Type B pancreatic cell (in vitro differentiated cells): Measurements from ENCODE around the gene DOP1B. TPM values are rescaled to one million over a fixed set of nuclear protein-coding genes. Genes with fewer than 3 reads are reported as not detected.

Source experiments
- DNase-seq: peaks from one replicate; pipeline ENCODE4 v3.0.0; 2021; ENCODE audit warnings: mixed read lengths; ENCODE audit not compliant: unreplicated experiment; ENCODE audit errors: extremely low spot score
- H3K27ac Mint-ChIP-seq: 2 replicates; pipeline ENCODE4 v1.8.0; 2021; ENCODE audit warnings: mild to moderate bottlenecking, mixed read lengths
- H3K27me3 Mint-ChIP-seq: 2 replicates; pipeline ENCODE4 v1.8.0; 2021; ENCODE audit warnings: mixed read lengths
- H3K36me3 Mint-ChIP-seq: 2 replicates; pipeline ENCODE4 v1.8.0; 2021; ENCODE audit warnings: mixed read lengths
- H3K4me1 Mint-ChIP-seq: one replicate; pipeline ENCODE4 v1.8.0; 2021; ENCODE audit warnings: mixed read lengths; ENCODE audit not compliant: unreplicated experiment
- H3K4me3 Mint-ChIP-seq: 2 replicates; pipeline ENCODE4 v1.8.0; 2021; ENCODE audit warnings: mild to moderate bottlenecking, mixed read lengths
- H3K9me3 Mint-ChIP-seq: 2 replicates; pipeline ENCODE4 v1.8.0; 2021; ENCODE audit warnings: mixed read lengths
- CTCF ChIP-seq: fragments of 200-600 bp; sonication (generic); conservative IDR thresholded peaks from 2 replicates; pipeline ENCODE4 v1.5.0; 2021; ENCODE audit warnings: antibody characterized with exemption, mild to moderate bottlenecking
- total RNA-seq: library from RNA; stranded (reverse); gene quantifications from 2 replicates; pipeline ENCODE4 v1.2.1, GENCODE V29; 2021; ENCODE audit warnings: low replicate concordance

DOP1B gene
- total RNA-seq, 1 donor from 2014 or later: 26.5 TPM

GRCh38 chr21:36179145-36179544 lies 22.5 kb downstream of the DOP1B start:
- H3K4me3 Mint-ChIP-seq: no peak overlapping the region
- H3K27me3 Mint-ChIP-seq: no peaks in the 10 kb centered on the region
- TF ChIP-seq CTCF: no peak
- peaks cover 5% of the 10 kb centered on the region for H3K36me3 Mint-ChIP-seq
- DNase-seq: no peak
- H3K4me1 Mint-ChIP-seq: no peaks in the 10 kb centered on the region
- H3K9me3 Mint-ChIP-seq: no peaks in the 10 kb centered on the region
- no peak overlapping the region for H3K27ac Mint-ChIP-seq

GRCh38 chr21:36180963-36181362 lies 24.3 kb downstream of the DOP1B start:
- no peaks in the 10 kb centered on the region for H3K9me3 Mint-ChIP-seq
- no peak for DNase-seq
- H3K36me3 Mint-ChIP-seq: peaks cover 5% of the 10 kb centered on the region
- TF ChIP-seq CTCF: no peak
- no peak overlapping the region for H3K27ac Mint-ChIP-seq
- no peaks in the 10 kb centered on the region for H3K4me1 Mint-ChIP-seq
- no peak overlapping the region for H3K4me3 Mint-ChIP-seq
- H3K27me3 Mint-ChIP-seq: no peaks in the 10 kb centered on the region

- DNase-seq: no peak
- Mint-ChIP-seq H3K27ac (no peak overlapping the region), H3K4me3 (no peak overlapping the region), H3K36me3 (peaks cover 9% of the 10 kb centered on the region), H3K9me3 (no peaks in the 10 kb centered on the region), H3K4me1 (peaks cover 9% of the 10 kb centered on the region), H3K27me3 (no peaks in the 10 kb centered on the region)
- TF ChIP-seq CTCF: no peak
Observed at GRCh38 chr21:36183144-36183795, 26.6 kb downstream of the DOP1B start.

GRCh38 chr21:36184545-36184944 lies 27.9 kb downstream of the DOP1B start:
- peaks cover 4% of the 10 kb centered on the region for H3K36me3 Mint-ChIP-seq
- no peak overlapping the region for H3K27ac Mint-ChIP-seq
- no peak overlapping the region for H3K4me3 Mint-ChIP-seq
- TF ChIP-seq CTCF: no peak
- H3K27me3 Mint-ChIP-seq: no peaks in the 10 kb centered on the region
- DNase-seq: no peak
- no peaks in the 10 kb centered on the region for H3K9me3 Mint-ChIP-seq
- peaks cover 15% of the 10 kb centered on the region for H3K4me1 Mint-ChIP-seq

GRCh38 chr21:36185523-36185922 lies 28.9 kb downstream of the DOP1B start:
- no peak for DNase-seq

More at GRCh38 chr21:36185523-36185922, 28.9 kb downstream of the DOP1B start:
- H3K9me3 Mint-ChIP-seq: no peaks in the 10 kb centered on the region
- H3K27me3 Mint-ChIP-seq: no peaks in the 10 kb centered on the region
- no peak overlapping the region for H3K4me3 Mint-ChIP-seq
- H3K36me3 Mint-ChIP-seq: peaks cover 4% of the 10 kb centered on the region
- no peak overlapping the region for H3K27ac Mint-ChIP-seq
- no peak for TF ChIP-seq CTCF
- H3K4me1 Mint-ChIP-seq: peaks cover 16% of the 10 kb centered on the region
